K562 (cell line): Measurements from ENCODE around the gene TLCD1. TPM values are rescaled to one million over a fixed set of nuclear protein-coding genes. Genes with fewer than 3 reads are reported as not detected.

ENCODE experiments used
- ATAC-seq: fragments of 200-7000 bp; cut with Tn5 transposase; 3 replicates; pipeline ENCODE4 v1.9.1; 2020; ENCODE audit warnings: moderate library complexity
- BruUV-seq: library from RNA; stranded (reverse); fragments of 400-500 nt; replicated peaks from 2 replicates; lab custom pipeline; 2021; lab: Mats Ljungman, UMichigan
- CTCF ChIA-PET: fragments of 300-600 bp; formaldehyde crosslinking; extraction: SDS; loops from one replicate; lab custom pipeline; 2021; ENCODE audit warnings: low intra/inter-chr PET ratio; lab: Yijun Ruan, JAX
- POLR2A ChIA-PET: fragments of 300-600, 350-650 bp; sonication (Branson Sonifier 250); formaldehyde crosslinking; extraction: SDS; loops from one replicate; lab custom pipeline; 2021; ENCODE audit warnings: antibody characterized with exemption, inconsistent platforms; lab: Yijun Ruan, JAX
- DNase-seq, 4 experiments: peaks; one replicate each; pipeline versions ENCODE4 v3.0.0 to v3.0.0-alpha.2; 2011 to 2018; ENCODE audit warnings: low spot score in 3 of 4, mixed read lengths in 3 of 4; ENCODE audit errors: extremely low read depth in 1 of 4
- FAIRE-seq: peaks from 2 replicates; lab custom pipeline; 2011; peaks lifted over from hg19 to GRCh38; lab: Jason Lieb, UNC
- H2AFZ ChIP-seq: 2 replicates; pipeline ENCODE4 v1.6.0; 2011; ENCODE audit warnings: low read depth, low read length, control low read depth, inconsistent platforms
- H3K27ac ChIP-seq: fragments of 200-600 bp; 3 replicates; pipeline ENCODE4 v1.8.0; 2011; ENCODE audit warnings: low read depth, mild to moderate bottlenecking, control low read depth, inconsistent platforms, low read length, moderate library complexity, mixed read lengths; ENCODE audit errors: extremely low read depth
- H3K27me3 ChIP-seq, 2 experiments: fragments of 300-600 bp in 1 of 2; 2 replicates in 1 of 2; 3 replicates in 1 of 2; pipeline versions ENCODE4 v1.6.0 to v1.8.0; 2011; ENCODE audit warnings: inconsistent platforms in 2 of 2, low read length in 2 of 2, mild to moderate bottlenecking in 1 of 2, mixed read lengths in 1 of 2, moderate library complexity in 1 of 2; ENCODE audit not compliant: control insufficient read depth in 2 of 2, insufficient read depth in 2 of 2
- H3K36me3 ChIP-seq: fragments of 300-600 bp; 3 replicates; pipeline ENCODE4 v1.8.0; 2011; ENCODE audit warnings: mild to moderate bottlenecking, low read length, inconsistent platforms; ENCODE audit not compliant: control insufficient read depth, insufficient read depth
- H3K4me1 ChIP-seq, 2 experiments: fragments of 200-600 bp in 1 of 2; replicated peaks in 1 of 2; 2 replicates in 1 of 2; 3 replicates in 1 of 2; pipeline versions ENCODE4 v1.5.1 to v1.8.0; 2011; ENCODE audit warnings: inconsistent platforms in 2 of 2, low read length in 2 of 2, mild to moderate bottlenecking in 1 of 2, mixed read lengths in 1 of 2, moderate library complexity in 1 of 2; ENCODE audit not compliant: control insufficient read depth in 2 of 2, insufficient read depth in 2 of 2
- H3K4me2 ChIP-seq: 2 replicates; pipeline ENCODE4 v1.6.1; 2011; ENCODE audit warnings: low read length, control low read depth, inconsistent platforms, mixed read lengths; ENCODE audit not compliant: insufficient read depth
- H3K4me3 ChIP-seq: fragments of 200-600 bp; sonication (generic), shearing (Covaris generic); 2 replicates; pipeline ENCODE4 v1.5.1; 2016; ENCODE audit warnings: control low read depth, inconsistent platforms
- H3K79me2 ChIP-seq: fragments of 200-600 bp; 3 replicates; pipeline ENCODE4 v1.8.0; 2011; ENCODE audit warnings: low read length, inconsistent platforms; ENCODE audit not compliant: control insufficient read depth, insufficient read depth
- H3K9ac ChIP-seq, 2 experiments: 2 replicates each; pipeline versions ENCODE4 v1.6.0 to v1.6.1; 2011; ENCODE audit warnings: low read depth in 2 of 2, low read length in 2 of 2, control low read depth in 1 of 2, inconsistent platforms in 1 of 2, mild to moderate bottlenecking in 1 of 2, mixed read lengths in 1 of 2; ENCODE audit not compliant: insufficient read depth in 1 of 2
- H3K9me1 ChIP-seq: one replicate; pipeline ENCODE4 v1.6.0; 2011; ENCODE audit warnings: inconsistent platforms, mild to moderate bottlenecking, low read length, moderate library complexity; ENCODE audit not compliant: control insufficient read depth, insufficient read depth
- H3K9me3 ChIP-seq: replicated peaks from 2 replicates; pipeline ENCODE4 v1.5.1; 2011; ENCODE audit warnings: low read depth, low read length, inconsistent platforms; ENCODE audit not compliant: control insufficient read depth, insufficient read depth
- H4K20me1 ChIP-seq: replicated peaks from 2 replicates; pipeline ENCODE4 v1.6.1; 2011; ENCODE audit warnings: low read length, inconsistent platforms, mixed read lengths; ENCODE audit not compliant: control insufficient read depth, insufficient read depth
- BHLHE40 ChIP-seq: IDR thresholded peaks from 2 replicates; pipeline ENCODE4 v1.6.1; 2011; ENCODE audit warnings: low read length, improper control_type of control experiment
- CCNT2 ChIP-seq: IDR thresholded peaks from 2 replicates; pipeline ENCODE4 v1.6.1; 2011; ENCODE audit warnings: borderline replicate concordance, low read depth, mild to moderate bottlenecking, moderate library complexity, mixed read lengths, low read length; ENCODE audit not compliant: insufficient read length; ENCODE audit errors: extremely low read depth
- ELF4 ChIP-seq: fragments of 450-650 bp; formaldehyde crosslinking; IDR thresholded peaks from 2 replicates; pipeline ENCODE4 v1.4.0; 2022; ENCODE audit warnings: missing genetic modification characterization
- FOXM1 ChIP-seq, 2 experiments: fragments of 450-650 bp in 1 of 2; sonication (generic) in 1 of 2; formaldehyde crosslinking in 1 of 2; IDR thresholded peaks; 2 replicates each; pipeline versions ENCODE4 v1.6.1 to v1.9.0; 2017 to 2022; ENCODE audit warnings: low read depth in 2 of 2, mild to moderate bottlenecking in 2 of 2, missing genetic modification reagents in 1 of 2, moderate library complexity in 1 of 2
- NEUROD1 ChIP-seq: fragments of 150-350 bp; IDR thresholded peaks from 2 replicates; pipeline ENCODE4 v1.6.1; 2014; ENCODE audit warnings: borderline replicate concordance, low read length, low read depth; ENCODE audit not compliant: partially characterized antibody
- NFIX ChIP-seq: fragments of 250-450 bp; sonication (Bioruptor Pico); IDR thresholded peaks from 2 replicates; pipeline ENCODE4 v1.4.0; 2020; ENCODE audit warnings: low read depth, mild to moderate bottlenecking, moderate library complexity
- NONO ChIP-seq, 2 experiments: fragments of 200-400 bp in 1 of 2; fragments of 450-650 bp in 1 of 2; formaldehyde crosslinking in 1 of 2; IDR thresholded peaks; 2 replicates each; pipeline ENCODE4 v1.6.1; 2017; ENCODE audit warnings: low read depth in 2 of 2, mild to moderate bottlenecking in 2 of 2, moderate library complexity in 2 of 2, low read length in 1 of 2
- RNF219 ChIP-seq: fragments of 250-450 bp; sonication (Bioruptor Pico); IDR thresholded peaks from 2 replicates; pipeline ENCODE4 v1.5.0; 2022; ENCODE audit warnings: mild to moderate bottlenecking
- SRSF9 ChIP-seq: fragments of 200-400 bp; formaldehyde crosslinking; IDR thresholded peaks from 2 replicates; pipeline ENCODE4 v1.6.1; 2017; ENCODE audit warnings: low read depth, low read length, borderline replicate concordance
- ZNF41 ChIP-seq: fragments of 250-450 bp; sonication (Bioruptor Pico); conservative IDR thresholded peaks from 2 replicates; pipeline ENCODE4 v1.4.0; 2020; ENCODE audit warnings: mild to moderate bottlenecking
- ZNF695 ChIP-seq: fragments of 450-650 bp; formaldehyde crosslinking; IDR thresholded peaks from 2 replicates; pipeline ENCODE4 v1.4.0; 2020; ENCODE audit warnings: mild to moderate bottlenecking, moderate library complexity
- WGBS: fragments of 100-300 bp; shearing (Covaris generic); methylation state at CpG from one replicate; pipeline ENCODE4 v1.1.6; 2016; ENCODE audit warnings: low coverage, mixed read lengths; ENCODE audit not compliant: insufficient coverage; ENCODE audit errors: missing lambda C conversion rate; 5-methylcytosine and 5-hydroxymethylcytosine counted together
- in situ Hi-C: fragments of 300-500 bp; cut with MboI; formaldehyde crosslinking; loops from 4 replicates; pipeline ENCODE4 v1.15.0; 2018; ENCODE audit warnings: inconsistent platforms, mixed read lengths
- intact Hi-C: fragments of 100-400 bp; cut with micrococcal nuclease; formaldehyde crosslinking; loops from 2 replicates; pipeline ENCODE4 v1.14.2; 2022
- polyA plus RNA-seq, 8 experiments: library from polyadenylated mRNA; depleted of rRNA in 4 of 8; stranded (reverse) in 5 of 8; unstranded in 3 of 8; fragments of >200 nt; fragmentation: Nextera tagmentation in 2 of 8; fragmentation: Illumina TruSeq in 1 of 8; extraction: Ambion mirVana in 2 of 8; extraction: Trizol in 1 of 8; gene quantifications; 2 replicates each; pipeline versions ENCODE4 v1.2.1 to v1.2.3, GENCODE V29; 2011 to 2014; ENCODE audit warnings: inconsistent platforms in 1 of 8, missing spikeins in 1 of 8
- total RNA-seq, 7 experiments: library from RNA; depleted of rRNA in 6 of 7; stranded (reverse); fragments of >200 nt in 6 of 7; fragmentation: Illumina TruSeq in 2 of 7; extraction: Trizol in 2 of 7; gene quantifications; 2 replicates each; pipeline versions ENCODE4 v1.2.1 to v1.2.3, GENCODE V29; 2011 to 2021; ENCODE audit warnings: low replicate concordance in 1 of 7

TLCD1 gene
- total and polyA plus RNA-seq, 9 of the 15 experiments (the other 6 are each of a cell fraction or from before 2014, with no cell fraction given), result 6.8 to 37.7 (median 21.7) TPM

GRCh38 chr17:28774206-28774605, 48.2 kb upstream of the TLCD1 start:
- TF ChIP-seq BHLHE40 (no peak), FOXM1 (IDR thresholded peaks at IDR 0.05; ENCODE audit: low read depth) (no peak), FOXM1 (CRISPR knock-in tag; IDR thresholded peaks at IDR 0.05; ENCODE audit: low read depth) (no peak), NFIX (CRISPR knock-in tag) (no peak)
- no peaks in the 10 kb centered on the region for H3K9me1 ChIP-seq
- peaks cover 39% of the 10 kb centered on the region; the same call in 2 of the 3 replicates for H3K36me3 ChIP-seq
- intact Hi-C loops, result no loop called here
- H3K9me3 ChIP-seq, result no peaks in the 10 kb centered on the region
- ChIA-PET POLR2A (interaction anchor here (1.0 to 2.7 kb wide), 10 partner anchors 9 to 265 kb away, joined by 3 to 9 read pairs (median 6); partner anchors contain the start of gene TLCD1), CTCF (interaction anchor here (0.6 kb wide), 1 partner anchor 232 kb away, joined by 3 read pairs; the partner anchor contains the start of gene SEZ6)
- H3K27me3 ChIP-seq, result no peaks in the 10 kb centered on the region
- no peak overlapping the region for H3K4me3 ChIP-seq
- H3K4me1 ChIP-seq, result peaks cover 0 to 4% of the 10 kb centered on the region in 2 experiments; a peak in 3 of 5 replicates
- H3K9ac ChIP-seq, result no peak overlapping the region
- H4K20me1 ChIP-seq, result no peaks in the 10 kb centered on the region
- BruUV-seq, result no TSS peak
- no peak overlapping the region for H3K4me2 ChIP-seq
- peak overlapping the region; percentile 41; the same call in 1 of the 3 replicates for H3K27ac ChIP-seq
- in situ Hi-C loops, result no loop called here
- FAIRE-seq (no peak), DNase-seq (no peak), ATAC-seq (no peak)
- WGBS, result 90% methylated on average over 3 of the region's 3 CpGs
- H2AFZ ChIP-seq, result no peak overlapping the region
- peaks cover 77% of the 10 kb centered on the region for H3K79me2 ChIP-seq

- intact Hi-C loops, result no loop called here
- H3K9me1 ChIP-seq, result no peaks in the 10 kb centered on the region
- FAIRE-seq (no peak), ATAC-seq (no peak), DNase-seq (no peak)
- POLR2A ChIA-PET, result interaction anchor here (0.6 to 2.7 kb wide), 12 partner anchors 8 to 509 kb away, joined by 3 to 9 read pairs (median 4); partner anchors contain the start of gene TLCD1
- H4K20me1 ChIP-seq, result 0 out of 2 replicates have a peak, but pooled peaks cover 2% of the 10 kb centered on the region
- no peak overlapping the region for H3K4me2 ChIP-seq
- CTCF ChIA-PET, result interaction anchor here (0.6 kb wide), 1 partner anchor 232 kb away, joined by 3 read pairs; the partner anchor contains the start of gene SEZ6
- TF ChIP-seq ZNF695 (CRISPR knock-in tag) (no peak), SRSF9 (no peak), ELF4 (CRISPR knock-in tag) (no peak), NEUROD1 (no peak), RNF219 (no peak), NONO (IDR thresholded peaks at IDR 0.05; ENCODE audit: low read depth in 2 of 2, low read length in 1 of 2) (no peak), CCNT2 (no peak), ZNF41 (CRISPR knock-in tag) (no peak)
- H2AFZ ChIP-seq, result no peak overlapping the region
- peaks cover 0 to 4% of the 10 kb centered on the region in 2 experiments; a peak in 3 of 5 replicates for H3K4me1 ChIP-seq
- H3K36me3 ChIP-seq, result peaks cover 35% of the 10 kb centered on the region; the same call in 1 of the 3 replicates
- H3K27ac ChIP-seq, result peak overlapping the region; percentile 41; the same call in 1 of the 3 replicates
- no peak overlapping the region for H3K4me3 ChIP-seq
- no peaks in the 10 kb centered on the region for H3K27me3 ChIP-seq
- in situ Hi-C loops, result no loop called here
- no peak overlapping the region for H3K9ac ChIP-seq
- no peaks in the 10 kb centered on the region for H3K9me3 ChIP-seq
- WGBS, result 86% methylated on average over 6 of the region's 6 CpGs
- no TSS peak for BruUV-seq
- H3K79me2 ChIP-seq, result peaks cover 75% of the 10 kb centered on the region
Observed at GRCh38 chr17:28773736-28774135, 47.7 kb upstream of the TLCD1 start.
